ENCODE data around the gene STXBP5L.
"Not testable (repeated sequence)": the region's sequence is repeated elsewhere in the genome, so short reads cannot be mapped to it uniquely, and the experiment has no call there.

The STXBP5L gene

GRCh38 chr3:121072133-121072532, 164.1 kb downstream of the STXBP5L start:
- ChIA-PET CTCF (no interaction called here), POLR2A (no interaction called here)
- no peak for TF ChIP-seq CTCF (IDR thresholded peaks at IDR 0.05; ENCODE audit: insufficient read depth, low read length, missing control alignments)
- no peak overlapping the region for H3K4me3 ChIP-seq (ENCODE audit: low read depth, low read length)
- DNase-seq (ENCODE audit: low read depth, low spot score), result no peak

- DNase-seq (ENCODE audit: low read depth, low spot score), result no peak
- CTCF ChIA-PET, result no interaction called here
- TF ChIP-seq CTCF (IDR thresholded peaks at IDR 0.05; ENCODE audit: insufficient read depth, low read length, missing control alignments), result no peak
- POLR2A ChIA-PET, result no interaction called here
- H3K4me3 ChIP-seq (ENCODE audit: low read depth, low read length), result no peak overlapping the region
Observed at GRCh38 chr3:121073011-121073410, 165.0 kb downstream of the STXBP5L start.

GRCh38 chr3:121075191-121075590, 167.2 kb downstream of the STXBP5L start:
- POLR2A ChIA-PET, result no interaction called here
- no peak overlapping the region for H3K4me3 ChIP-seq (ENCODE audit: low read depth, low read length)
- TF ChIP-seq CTCF (IDR thresholded peaks at IDR 0.05; ENCODE audit: insufficient read depth, low read length, missing control alignments), result no peak
- DNase-seq (ENCODE audit: low read depth, low spot score), result no peak
- CTCF ChIA-PET, result no interaction called here

- CTCF ChIA-PET; POLR2A ChIA-PET; DNase-seq (ENCODE audit: low read depth, low spot score); H3K4me3 ChIP-seq (ENCODE audit: low read depth, low read length): not testable (repeated sequence)
Observed at GRCh38 chr3:121078378-121079101, 170.5 kb downstream of the STXBP5L start.

GRCh38 chr3:121096953-121097352, 188.9 kb downstream of the STXBP5L start:
- ChIA-PET CTCF (no interaction called here), POLR2A (no interaction called here)
- no peak overlapping the region for H3K4me3 ChIP-seq (ENCODE audit: low read depth, low read length)
- DNase-seq (ENCODE audit: low read depth, low spot score), result no peak
- no peak for TF ChIP-seq CTCF (IDR thresholded peaks at IDR 0.05; ENCODE audit: insufficient read depth, low read length, missing control alignments)

GRCh38 chr3:121111086-121111485, 203.1 kb downstream of the STXBP5L start:
- DNase-seq (ENCODE audit: low read depth, low spot score); POLR2A ChIA-PET; H3K4me3 ChIP-seq (ENCODE audit: low read depth, low read length); CTCF ChIA-PET: not testable (repeated sequence)

GRCh38 chr3:121111914-121112612, 204.1 kb downstream of the STXBP5L start:
- POLR2A ChIA-PET, result no interaction called here
- DNase-seq (ENCODE audit: low read depth, low spot score), result no peak
- CTCF ChIA-PET, result no interaction called here
- TF ChIP-seq CTCF (IDR thresholded peaks at IDR 0.05; ENCODE audit: insufficient read depth, low read length, missing control alignments), result no peak
- no peak overlapping the region for H3K4me3 ChIP-seq (ENCODE audit: low read depth, low read length)
